NCI-H82 treated with DMSO at 0.1 percent for 48 hours (cell line): ENCODE data around the gene FBXO44.
"Not testable (repeated sequence)": the region's sequence is repeated elsewhere in the genome, so short reads cannot be mapped to it uniquely, and the experiment has no call there.

Experiments
- DNase-seq: peaks from one replicate; lab custom pipeline; 2025; ENCODE audit not compliant: unreplicated experiment; lab: John Stamatoyannopoulos, UW

FBXO44 gene

GRCh38 chr1:11654137-11654938 is at the start of gene FBXO44, which contains the start of gene FBXO2:
TSS of gene FBXO44 (plus strand) at chr1:11654877. CDS start at chr1:11655836, 959 bp downstream.
TSS of gene FBXO2 (minus strand) at chr1:11654429. CDS start at chr1:11654340, 89 bp downstream.
- no peak for DNase-seq

- no peak for DNase-seq
These were observed 47.9 kb upstream of the FBXO44 start for GRCh38 chr1:11606775-11607174.

- DNase-seq = not testable (repeated sequence)
These were observed 46.0 kb upstream of the FBXO44 start for GRCh38 chr1:11608596-11609130.

- DNase-seq = not testable (repeated sequence)
These were observed 45.3 kb upstream of the FBXO44 start for GRCh38 chr1:11609378-11609777.

- DNase-seq = no peak
These were observed 44.0 kb upstream of the FBXO44 start for GRCh38 chr1:11610629-11611180.

- DNase-seq = no peak
These were observed 42.9 kb upstream of the FBXO44 start for GRCh38 chr1:11611638-11612327.

- DNase-seq = no peak
These were observed 41.3 kb upstream of the FBXO44 start for GRCh38 chr1:11613347-11613746.

- no peak for DNase-seq
These were observed 39.6 kb upstream of the FBXO44 start for GRCh38 chr1:11615090-11615489.

GRCh38 chr1:11616766-11617165 is 37.9 kb upstream of the FBXO44 start:
- no peak for DNase-seq

GRCh38 chr1:11617314-11617713 is 37.4 kb upstream of the FBXO44 start:
- no peak for DNase-seq

GRCh38 chr1:11617741-11618140 is 36.9 kb upstream of the FBXO44 start:
- no peak for DNase-seq

- no peak for DNase-seq
These were observed 34.3 kb upstream of the FBXO44 start for GRCh38 chr1:11620405-11620804.

- no peak for DNase-seq
These were observed 33.8 kb upstream of the FBXO44 start for GRCh38 chr1:11620924-11621323.

GRCh38 chr1:11622398-11622797 is 32.3 kb upstream of the FBXO44 start:
- no peak for DNase-seq

- DNase-seq = no peak
These were observed 31.0 kb upstream of the FBXO44 start for GRCh38 chr1:11623702-11624101.

- DNase-seq = no peak
These were observed 28.1 kb upstream of the FBXO44 start for GRCh38 chr1:11626551-11626950.

- no peak for DNase-seq
These were observed 25.9 kb upstream of the FBXO44 start for GRCh38 chr1:11628767-11629166.

GRCh38 chr1:11629184-11630016 is 25.3 kb upstream of the FBXO44 start:
- DNase-seq = peak; percentile 25

GRCh38 chr1:11634365-11635192 is 20.1 kb upstream of the FBXO44 start:
- DNase-seq = no peak

- DNase-seq = no peak
These were observed 16.6 kb upstream of the FBXO44 start for GRCh38 chr1:11638121-11638520.
